ENCODE data around the gene GNG7.
"Not testable (repeated sequence)": the region's sequence is repeated elsewhere in the genome, so short reads cannot be mapped to it uniquely, and the experiment has no call there.

GNG7 gene

DNA sequence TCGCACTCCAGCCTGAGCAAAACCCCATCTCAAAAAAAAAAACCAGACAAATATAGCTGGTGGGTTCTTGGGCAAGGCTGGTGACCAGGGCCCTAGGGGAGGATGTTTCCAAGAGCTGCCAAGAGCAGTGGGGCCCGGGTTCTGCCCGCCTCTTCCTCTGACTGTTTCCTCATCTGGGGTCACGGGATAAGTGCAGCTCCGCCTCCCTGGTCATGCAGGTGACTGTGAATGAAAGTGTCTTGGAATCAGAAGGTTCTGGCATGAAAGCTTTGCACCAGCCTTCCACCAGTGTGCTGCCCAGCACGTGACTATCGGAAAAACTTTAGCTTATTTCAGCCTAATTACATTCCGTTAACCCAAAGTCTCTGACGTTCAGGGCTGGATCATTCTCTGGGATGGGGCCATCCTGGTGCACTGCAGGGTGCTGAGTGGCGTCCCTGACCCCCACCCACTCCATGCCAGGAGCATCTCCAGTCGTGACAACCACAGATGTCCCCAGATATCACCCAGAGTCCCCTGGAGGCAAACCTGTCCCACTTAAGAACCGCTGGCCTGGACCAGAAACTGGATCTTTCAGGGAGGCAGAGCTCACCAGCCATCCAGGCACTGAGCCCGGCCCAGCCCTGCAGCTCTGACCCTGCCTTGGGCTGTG, 85.6 kb downstream of the GNG7 start:
- DNase-seq = no peak

DNA sequence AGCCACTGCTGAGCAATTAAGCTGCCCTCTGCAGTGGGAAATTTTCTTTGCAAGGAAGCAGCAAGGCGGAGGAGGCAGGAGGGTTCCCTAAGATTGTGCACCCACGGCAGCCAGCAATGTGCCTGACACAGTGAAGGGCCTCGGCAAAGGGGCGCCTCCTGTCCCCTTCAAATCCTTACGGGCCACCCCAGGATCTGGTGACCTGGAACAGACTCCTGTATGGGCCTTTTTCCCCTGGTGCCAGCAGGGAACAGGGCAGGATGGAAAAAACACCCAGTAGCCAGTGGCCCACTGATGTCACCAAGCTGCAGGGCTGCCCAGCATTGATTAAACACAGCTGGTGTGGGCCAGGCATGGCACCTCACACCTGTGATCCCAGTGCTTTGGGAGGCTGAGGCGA, 86.7 kb downstream of the GNG7 start:
- no peak for DNase-seq

DNA sequence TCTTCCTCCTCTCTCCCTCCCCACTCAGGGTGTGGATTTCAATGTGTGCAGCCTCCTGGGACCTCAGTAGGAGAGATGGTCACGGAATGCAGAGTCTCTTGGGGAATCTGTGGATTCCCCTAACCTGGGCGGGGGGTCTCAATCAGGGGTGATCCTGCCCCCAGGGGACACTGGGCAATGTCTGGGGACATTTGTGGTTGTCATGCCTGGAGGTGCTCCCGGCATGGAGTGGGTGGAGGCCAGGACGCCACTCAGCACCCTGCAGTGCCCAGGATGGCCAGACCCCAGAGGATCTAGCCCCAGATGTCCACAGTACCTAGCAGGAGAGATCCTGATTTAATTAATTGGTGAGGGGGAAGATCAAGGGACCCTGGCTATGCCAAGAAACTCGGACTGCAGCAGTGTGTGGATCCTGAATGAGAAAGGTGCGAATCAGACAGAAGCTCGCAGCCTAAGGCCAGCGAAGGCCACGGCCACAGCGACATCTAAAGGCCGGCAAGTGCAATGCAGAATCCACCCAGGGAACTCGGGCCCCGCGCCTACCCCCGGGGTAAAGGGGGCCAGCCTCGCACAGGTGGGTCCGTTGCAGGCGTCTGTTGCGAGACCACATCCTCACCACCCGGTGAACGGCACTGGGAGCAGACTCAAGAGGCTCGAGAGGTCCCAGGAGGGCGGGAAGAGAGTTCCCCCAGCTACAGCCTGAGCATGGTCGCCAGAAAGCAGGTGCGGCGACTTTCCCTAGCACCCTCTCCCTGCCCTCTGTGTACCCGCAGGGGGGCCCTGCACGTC, 88.8 kb downstream of the GNG7 start:
- peak; percentile 69 for DNase-seq

DNA sequence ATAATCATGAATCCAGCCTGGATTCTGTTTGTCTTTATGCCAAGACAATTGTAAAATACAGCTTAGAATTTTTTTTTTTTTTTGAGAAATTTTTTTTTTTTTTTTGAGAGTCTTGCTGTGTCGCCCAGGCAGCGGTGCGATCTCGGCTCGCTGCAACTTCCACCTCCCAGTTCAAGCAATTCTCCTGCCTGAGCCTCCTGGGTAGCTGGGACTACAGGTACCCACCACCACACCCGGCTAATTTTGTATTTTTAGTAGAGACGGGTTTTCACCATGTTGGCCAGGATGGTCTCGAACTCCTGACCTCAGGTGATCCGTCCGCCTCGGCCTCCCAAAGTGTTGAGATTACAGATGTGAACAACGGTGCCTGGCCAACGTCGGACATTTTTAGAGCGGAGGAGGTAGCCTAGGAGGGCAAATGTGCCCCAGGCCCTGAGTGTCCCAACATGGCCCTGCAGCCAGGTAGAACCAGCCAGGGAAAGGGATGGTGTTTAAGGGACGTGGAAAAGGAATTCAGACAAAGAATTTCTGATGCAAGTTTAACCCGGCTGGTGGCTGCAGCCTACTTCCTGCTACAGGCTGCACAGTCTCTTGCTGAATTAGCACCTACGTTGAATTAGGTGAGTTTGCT, 89.8 kb downstream of the GNG7 start:
- DNase-seq = no peak

DNA sequence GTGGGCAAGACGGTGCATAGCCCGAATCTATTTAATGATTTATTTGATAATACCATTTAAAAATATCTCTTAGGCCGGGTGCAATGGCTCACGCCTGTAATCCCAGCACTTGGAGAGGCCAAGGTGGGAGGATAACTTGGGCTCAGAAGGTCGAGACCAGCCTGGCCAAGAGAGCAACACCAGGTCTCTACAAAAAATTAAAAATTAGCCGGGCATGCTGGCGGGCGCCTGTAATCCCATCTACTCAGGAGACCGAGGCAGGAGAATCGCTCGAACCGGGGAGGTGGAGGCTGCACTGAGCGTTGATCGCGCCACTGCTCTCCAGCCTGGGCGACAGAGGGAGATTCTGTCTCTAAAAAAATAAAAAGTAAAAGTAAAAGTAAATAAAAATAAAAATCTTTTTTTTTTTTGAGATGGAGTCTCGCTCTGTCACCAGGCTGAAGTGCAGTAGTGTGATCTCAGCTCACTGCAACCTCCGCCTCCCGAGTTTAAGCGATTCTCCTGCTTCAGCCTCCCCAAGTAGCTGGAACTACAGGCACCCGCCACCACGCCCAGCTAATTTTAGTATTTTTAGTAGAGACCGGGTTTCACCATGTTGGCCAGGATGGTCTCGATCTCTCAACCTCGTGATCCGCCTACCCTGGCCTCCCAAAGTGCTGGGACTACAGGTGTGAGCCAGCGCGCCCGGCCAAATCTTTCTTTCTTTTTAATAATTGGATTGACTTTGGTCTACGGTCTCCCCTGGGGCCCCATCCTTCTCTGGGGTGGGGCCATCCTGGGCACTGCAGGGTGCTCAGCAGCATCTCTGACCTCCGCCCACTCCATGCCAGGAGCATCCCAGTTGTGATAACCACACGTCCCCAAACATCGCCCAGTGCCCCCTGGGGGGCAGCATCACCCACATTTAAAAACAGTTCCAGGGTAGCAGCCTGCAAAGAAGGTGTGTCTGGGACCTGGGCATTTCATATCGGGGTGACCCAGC, 90.7 kb downstream of the GNG7 start:
- DNase-seq = no peak

DNA sequence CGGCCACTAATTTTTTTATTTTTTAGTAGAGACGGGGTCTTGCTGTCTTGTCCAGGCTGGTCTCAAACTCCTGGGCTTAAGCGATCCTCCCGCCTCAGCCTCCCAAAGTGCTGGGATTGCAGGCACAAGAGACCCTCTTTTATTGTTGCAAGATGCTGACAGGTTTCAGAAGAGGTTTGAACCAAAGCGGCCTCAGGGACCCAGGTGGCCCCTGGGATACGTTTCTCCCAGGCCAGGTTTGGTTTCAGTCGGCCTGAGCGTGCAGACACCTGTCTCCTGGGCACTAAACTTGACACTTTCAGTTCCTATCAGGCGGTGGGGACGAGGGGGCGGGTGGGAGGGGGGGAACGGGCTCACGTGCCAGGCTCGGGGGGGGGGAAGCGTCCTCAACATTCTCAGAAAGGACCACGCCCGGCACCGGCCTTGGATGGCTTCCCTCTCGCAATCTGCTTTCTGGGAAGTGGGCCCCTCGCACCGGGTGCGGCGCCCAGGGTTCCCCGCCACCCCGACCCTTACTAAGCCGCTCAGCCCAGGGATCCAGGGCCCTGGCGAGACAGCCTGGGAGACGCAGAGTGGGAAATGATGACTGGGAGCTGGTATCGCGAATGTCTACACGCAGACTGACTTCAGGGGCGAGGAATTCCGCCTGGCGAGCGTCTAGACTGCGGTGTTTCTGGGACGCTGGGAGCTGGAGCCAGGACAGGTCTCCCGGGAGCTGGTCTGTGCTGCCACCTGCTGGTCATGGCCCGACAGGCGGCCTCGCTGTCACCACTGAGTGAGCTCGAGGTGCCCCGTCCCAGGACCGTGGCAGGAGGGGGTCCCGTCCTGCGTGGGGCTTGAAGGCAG, 91.6 kb downstream of the GNG7 start:
- DNase-seq = peak; percentile 89

DNA sequence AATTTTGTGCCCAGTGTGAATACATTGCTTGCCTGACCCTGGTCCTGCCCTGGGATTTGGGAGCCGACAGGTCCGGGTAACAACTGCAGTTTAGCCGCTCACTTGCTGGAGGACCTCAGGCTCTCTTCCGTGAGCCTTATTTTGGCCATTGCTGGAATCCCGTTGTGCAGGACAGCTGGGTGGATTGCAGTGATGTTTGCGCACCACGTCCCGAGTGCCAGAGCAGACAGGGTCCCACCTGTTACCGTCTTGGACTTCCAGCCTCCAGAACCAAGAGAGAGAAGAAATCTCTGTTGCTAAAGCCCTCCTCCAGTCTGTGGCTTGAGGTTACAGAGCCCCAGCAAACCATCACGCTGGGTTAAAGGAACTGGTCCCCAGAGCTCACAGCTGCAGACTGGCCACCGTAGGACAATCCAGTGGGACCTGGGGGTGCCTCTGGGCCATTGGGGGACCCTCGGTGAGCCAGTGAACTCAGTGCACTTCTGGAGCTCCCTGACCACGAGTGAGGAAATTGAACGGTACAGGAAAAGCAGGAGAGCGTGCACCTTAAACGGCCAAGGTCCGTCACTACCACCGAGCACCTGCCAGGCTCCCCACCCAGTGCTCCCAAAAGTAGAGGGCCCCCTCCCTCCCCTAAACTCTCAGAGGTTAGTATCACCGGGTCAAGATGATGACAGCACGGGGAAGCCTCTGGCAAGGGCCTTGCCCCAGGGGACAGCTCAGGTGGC, 92.9 kb downstream of the GNG7 start:
- no peak for DNase-seq

DNA sequence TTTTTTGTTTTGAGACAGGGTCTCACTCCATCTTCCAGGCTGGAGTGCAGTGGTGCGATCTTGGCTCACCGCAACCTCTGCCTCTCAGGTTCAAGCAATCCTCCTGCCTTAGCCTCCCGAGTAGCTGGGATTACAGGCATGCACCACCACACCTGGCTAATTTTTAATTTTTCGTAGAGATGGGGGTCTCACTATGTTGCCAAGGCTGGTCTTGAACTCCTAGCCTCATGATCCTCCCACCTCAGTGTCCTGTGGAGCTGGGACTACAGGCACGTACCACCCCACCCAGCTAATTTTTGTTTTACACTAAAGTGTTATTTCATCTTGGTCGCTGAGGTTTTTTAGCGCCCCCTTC, 93.5 kb downstream of the GNG7 start:
- not testable (repeated sequence) for DNase-seq

DNA sequence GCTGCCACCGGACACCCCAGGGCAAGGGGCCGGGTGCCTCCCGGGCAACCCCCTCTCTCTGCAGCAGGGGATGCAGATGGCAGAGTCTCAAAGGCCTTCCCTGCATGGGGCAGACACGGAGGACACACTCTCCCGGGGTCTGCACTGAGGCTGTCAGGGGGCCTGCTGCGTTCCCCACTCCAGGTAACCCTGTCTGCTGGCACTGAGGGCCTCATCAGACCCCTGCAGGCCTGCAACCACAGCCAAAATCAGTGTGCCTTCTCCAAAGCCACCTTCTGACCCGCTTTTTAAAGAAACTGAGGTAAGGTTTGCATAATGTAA, 93.9 kb downstream of the GNG7 start:
- DNase-seq = no peak

DNA sequence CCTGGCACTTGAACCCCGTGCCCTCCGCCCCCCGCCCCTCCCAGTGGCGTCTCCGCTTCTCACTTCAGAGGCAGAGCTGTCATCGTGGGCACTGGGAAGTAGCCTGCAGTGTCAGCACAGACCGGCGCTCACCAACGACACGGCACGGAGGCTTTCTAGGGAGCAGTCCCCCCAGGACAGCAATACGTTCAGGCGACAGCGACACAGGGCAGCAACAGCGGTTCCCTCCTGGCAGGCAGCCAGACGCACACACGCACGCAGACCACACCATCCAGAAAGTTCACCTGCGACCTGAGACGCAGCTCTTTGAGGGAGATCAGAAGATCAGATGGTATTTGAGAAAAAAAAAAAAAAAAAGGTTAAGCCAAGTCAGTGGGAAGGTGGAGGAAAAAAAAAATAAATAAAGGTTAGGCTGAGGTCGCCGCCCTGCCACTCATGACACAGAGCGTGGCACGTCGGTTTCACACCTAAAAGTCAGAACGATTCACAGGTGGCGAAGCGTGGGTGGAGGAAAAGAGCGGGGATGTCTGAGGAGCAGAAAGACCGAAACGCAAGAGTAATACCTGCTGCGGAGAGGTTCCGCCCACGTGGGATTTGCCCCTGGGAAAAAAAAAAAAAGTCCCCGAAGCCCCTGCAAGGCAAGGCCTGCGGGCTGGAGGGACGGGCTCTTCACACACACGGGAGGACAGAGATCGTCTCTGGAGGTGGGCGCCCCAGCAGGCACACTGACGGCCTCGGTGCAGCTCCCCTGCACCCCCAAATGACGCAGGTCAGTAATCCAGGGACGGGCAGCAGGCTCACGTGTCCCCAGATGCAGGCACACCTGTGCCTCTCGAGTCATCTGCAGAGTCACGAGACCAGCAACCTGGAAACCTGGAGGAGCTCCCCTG, 94.5 kb downstream of the GNG7 start:
- peak; percentile 93 for DNase-seq

DNA sequence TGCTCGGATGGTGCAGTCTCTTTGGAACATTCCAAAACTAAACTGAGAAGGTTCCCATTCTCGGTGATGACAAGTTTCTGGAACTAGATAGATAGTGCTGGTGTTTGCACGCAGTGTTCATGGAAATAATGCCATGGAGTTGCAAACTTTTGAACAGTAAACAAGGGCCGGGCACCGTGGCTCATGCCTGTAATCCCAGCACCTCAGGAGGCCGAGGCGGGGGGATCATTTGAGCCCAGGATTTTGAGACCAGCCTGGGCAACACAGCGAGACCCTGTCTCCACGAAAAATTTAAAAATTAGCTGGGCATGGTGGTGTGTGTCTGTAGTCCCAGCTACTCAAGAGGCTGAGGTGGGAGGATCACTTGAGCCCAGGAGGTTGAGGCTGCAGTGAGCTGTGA, 95.7 kb downstream of the GNG7 start:
- not testable (repeated sequence) for DNase-seq

DNA sequence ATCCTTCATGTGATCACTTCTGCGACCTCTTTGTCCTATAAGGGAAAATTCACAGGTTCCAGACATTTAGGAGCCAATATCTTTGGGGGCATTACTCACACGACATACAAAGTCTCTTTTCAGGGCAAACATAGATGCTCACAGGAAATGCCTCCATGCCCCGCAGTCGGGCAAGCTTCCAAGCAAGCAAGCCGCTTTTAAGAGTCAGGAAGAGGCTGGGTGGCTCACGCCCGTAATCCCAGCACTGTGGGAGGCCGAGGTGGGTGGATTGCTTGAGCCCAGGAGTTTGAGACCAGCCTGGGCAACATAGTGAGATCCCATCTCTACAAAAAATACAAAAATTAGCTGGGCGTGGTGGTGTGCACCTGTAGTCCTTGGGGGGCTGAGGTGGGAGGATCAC, 96.6 kb downstream of the GNG7 start:
- not testable (repeated sequence) for DNase-seq

DNA sequence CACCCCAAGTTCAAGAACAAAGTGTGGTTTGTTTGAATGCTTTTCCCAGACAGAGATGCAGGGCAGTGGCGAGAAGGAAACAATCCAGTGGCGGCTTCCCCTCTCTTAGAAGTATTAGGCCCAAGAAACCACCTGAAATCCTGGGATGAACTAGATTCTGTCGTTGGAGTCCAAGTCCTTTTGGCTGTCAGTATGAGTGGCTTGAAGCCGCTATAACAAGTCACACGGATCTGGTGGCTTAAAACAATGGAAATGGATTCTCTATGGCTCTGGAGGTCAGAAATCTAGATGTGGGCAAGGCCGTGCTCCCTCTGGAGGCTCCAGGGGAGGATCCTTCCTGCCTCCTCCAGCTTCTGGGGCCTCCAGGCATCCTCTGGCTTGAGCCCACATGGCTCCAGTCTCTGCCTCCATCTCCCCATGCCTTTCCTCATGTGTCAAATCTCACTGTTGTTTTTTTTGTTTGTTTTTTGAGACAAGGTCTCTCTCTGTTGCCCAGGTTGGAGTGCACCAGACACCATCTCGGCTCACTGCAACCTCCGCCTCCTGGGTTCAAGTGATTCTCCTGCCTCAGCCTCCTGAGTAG, 97.7 kb downstream of the GNG7 start:
- DNase-seq = no peak

DNA sequence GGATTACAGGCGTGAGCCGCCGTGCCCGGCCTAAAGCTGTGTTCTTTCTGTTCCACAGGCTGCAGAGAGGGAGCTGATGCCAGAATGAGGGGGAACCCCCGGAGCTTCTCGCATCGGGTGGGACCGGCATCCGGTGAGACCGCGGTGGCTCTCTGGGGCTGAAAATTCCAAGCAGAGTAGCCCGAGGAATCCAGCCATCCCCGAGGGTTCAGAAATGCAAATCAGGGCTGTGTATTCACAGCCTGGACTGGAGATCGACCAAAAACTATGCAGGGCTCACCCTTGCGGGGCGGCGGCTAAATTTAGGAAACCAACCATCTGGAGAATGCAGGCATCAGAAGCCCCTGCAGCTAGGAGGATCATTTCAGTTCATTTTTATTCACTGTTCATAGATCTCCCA, 99.2 kb downstream of the GNG7 start:
- no peak for DNase-seq

DNA sequence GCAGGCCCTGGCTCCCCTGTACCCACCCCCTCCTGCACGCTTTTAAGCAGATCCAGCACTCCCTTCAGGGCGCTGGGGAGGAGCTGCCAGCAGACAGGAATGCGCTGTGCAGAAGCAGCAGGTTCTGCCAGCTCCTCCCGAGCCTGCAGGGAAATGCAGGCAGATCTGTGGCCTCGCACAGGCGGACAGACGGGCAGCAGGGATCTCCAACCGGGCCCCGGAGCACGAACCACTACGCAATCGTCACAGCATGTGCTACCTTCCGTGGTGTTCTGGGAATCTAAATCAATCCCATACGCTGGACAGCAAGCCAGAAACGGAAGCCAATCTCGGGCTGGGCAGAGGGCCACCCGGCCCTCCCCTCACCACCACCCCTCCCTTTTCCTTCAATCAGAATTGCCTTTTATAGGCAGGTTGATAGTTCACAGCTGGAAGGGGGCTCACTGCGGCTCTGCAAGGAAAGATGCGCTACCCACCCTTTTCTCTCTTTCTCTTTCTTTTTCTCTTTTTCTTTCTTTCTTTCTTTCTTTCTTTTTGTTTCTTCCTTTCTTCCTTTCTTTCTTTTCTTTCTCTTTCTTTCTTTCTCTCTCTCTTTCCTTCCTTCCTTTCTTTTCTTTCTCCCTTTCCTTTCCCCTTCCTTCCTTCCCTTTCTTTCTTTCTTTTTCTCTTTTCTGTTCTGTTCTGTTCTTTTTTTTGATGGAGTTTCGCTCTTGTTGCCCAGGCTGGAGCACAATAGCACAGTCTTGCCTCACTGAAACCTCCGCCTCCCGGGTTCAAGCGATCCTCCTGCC, 99.9 kb downstream of the GNG7 start:
- DNase-seq = no peak

DNA sequence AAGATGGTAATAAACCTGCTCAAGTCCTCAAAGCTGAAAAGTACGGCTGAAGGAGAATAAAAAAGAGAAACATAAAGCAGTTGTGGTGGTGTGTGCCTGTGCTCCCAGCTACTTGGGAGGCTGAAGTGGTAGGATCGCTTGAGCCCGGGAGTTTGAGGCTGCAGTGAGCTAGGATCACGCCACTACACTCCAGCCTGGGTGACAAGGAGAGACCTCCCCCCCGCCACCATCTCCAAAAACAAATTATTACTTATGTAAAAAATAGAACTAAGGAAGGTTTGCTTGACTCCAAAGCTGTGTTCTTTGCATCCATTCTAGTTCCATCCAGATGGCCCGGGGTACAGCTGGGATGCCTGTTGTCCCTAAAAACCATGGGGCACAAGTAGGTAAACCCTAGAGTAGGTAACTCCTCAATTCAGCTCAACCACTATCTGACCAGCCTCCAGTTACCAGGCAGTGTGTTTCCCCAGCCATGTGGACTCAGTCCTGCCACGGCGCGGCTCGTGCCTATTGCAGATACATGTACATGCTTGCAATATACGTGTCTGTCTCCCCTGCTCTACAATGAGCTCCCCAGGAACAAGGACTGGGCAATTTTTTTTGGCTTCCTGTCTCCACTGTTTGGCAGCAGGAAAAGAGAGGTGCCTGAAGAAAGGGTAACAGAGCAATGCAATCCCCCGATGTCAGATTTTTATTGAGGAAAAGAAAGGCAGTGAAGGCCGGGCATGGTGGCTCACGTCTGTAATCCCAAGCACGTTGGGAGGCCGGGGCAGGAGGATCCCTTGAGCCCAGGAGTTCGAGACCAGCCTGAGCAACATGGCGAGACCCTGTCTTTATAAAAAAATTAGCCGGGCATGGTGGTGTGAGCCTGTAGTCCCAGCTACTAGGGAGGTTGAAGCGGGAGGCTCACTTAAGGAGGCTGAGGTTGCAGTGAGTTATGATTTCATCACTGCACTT, 101.3 kb downstream of the GNG7 start:
- no peak for DNase-seq

DNA sequence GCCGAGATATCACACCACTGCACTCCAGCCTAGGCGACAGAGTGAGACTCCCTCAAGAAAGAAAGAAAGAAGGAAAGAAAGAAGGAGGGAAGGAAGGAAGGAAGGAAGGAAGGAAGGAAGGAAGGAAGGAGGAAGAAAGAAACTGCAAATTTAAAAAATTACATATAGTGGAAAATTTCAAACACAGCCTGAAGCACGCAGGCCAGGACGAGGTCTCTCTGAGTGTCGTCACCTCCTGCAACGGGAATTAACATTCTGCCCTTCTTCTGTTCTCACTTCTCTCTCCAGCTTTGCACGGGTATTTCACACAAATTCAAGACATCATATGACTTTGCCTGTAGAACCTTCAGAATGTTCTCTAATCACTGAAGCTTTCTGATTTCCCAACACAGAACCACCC, 108.2 kb downstream of the GNG7 start:
- DNase-seq = no peak

DNA sequence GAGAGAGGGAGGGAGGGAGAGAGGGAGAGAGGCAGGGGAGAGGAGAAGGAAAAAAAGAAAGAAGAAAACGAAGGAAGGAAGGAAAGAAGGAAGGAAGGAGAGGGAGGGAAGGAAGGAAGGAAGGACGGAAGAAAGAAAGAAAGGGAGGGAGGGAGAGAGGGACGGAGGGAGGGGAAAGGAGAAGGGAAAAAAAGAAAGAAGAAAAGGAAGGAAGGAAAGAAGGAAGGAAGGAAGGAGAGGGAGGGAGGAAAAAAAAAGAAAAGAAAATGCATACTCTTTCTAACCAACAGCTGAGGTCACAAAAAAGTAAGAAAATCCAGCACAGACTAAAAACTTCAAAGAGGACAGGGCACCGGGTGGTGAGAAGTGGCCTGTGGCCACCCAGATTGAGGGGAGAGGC, 109.7 kb downstream of the GNG7 start:
- DNase-seq = no peak

Data from activated naive CD4-positive, alpha-beta T cell treated with Interleukin-2 at 50 U/mL for 16 hours (primary cell).